IPS-20b (cell line): Measurements from ENCODE around the gene IL7R.
"Not testable (repeated sequence)": the region's sequence is repeated elsewhere in the genome, so short reads cannot be mapped to it uniquely, and the experiment has no call there.

Experiments used
- H3K27ac ChIP-seq: one replicate; pipeline ENCODE4 v1.5.1; 2013; ENCODE audit warnings: low read length
- H3K27me3 ChIP-seq: 2 replicates; pipeline ENCODE4 v1.6.1; 2013; ENCODE audit warnings: mild to moderate bottlenecking, low read length, inconsistent platforms; ENCODE audit not compliant: insufficient read depth
- H3K36me3 ChIP-seq: 2 replicates; pipeline ENCODE4 v1.6.1; 2013; ENCODE audit warnings: low read depth, mild to moderate bottlenecking, inconsistent platforms, low read length, moderate library complexity; ENCODE audit not compliant: insufficient read depth
- H3K4me1 ChIP-seq: 2 replicates; pipeline ENCODE4 v1.6.1; 2013; ENCODE audit warnings: mild to moderate bottlenecking, control low read depth, inconsistent platforms, low read length, moderate library complexity; ENCODE audit not compliant: insufficient read depth
- H3K4me3 ChIP-seq: 2 replicates; pipeline ENCODE4 v1.5.1; 2013; ENCODE audit warnings: mild to moderate bottlenecking, low read length, inconsistent platforms
- H3K9ac ChIP-seq: 2 replicates; pipeline ENCODE4 v1.6.1; 2013; ENCODE audit warnings: low read depth, mild to moderate bottlenecking, inconsistent platforms, low read length, moderate library complexity
- H3K9me3 ChIP-seq: 2 replicates; pipeline ENCODE4 v1.6.1; 2013; ENCODE audit warnings: mild to moderate bottlenecking, low read depth, low read length, inconsistent platforms; ENCODE audit not compliant: insufficient read depth

The IL7R gene

DNA sequence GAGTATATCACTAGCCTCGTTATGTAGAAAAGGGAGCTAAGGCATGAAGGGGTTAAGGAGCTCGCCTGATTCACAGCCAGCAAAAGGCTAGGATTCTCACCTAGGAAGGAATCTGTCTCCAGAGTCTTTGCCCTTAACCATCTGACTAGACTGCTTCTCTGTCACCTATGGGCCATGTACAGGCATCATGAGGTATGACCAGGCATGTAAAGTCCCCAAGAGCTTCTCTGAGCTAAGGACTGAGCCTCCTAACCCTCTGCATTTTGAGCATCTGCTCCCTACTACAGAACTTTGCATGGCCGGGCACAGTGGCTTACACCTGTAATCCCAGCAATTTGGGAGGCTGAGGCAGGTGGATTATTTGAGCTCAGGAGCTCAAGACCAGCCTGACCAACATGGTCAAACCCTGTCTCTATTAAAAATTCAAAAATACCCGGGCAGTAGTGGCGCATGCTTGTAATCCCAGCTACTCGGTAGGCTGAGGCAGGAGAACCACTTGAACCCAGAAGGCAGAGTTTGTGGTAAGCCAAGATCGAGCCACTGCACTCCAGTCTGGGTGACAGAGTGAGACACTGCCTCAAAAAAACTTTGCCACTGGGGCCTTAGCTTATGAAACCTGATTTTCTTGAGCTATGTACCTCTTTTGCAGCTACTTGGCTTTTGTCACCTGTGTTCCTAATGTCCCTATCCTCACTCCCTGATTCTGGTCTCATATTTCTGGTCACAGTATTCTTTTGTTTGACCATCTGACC, 33.2 kb upstream of the IL7R start:
- H3K4me3 ChIP-seq: no peak overlapping the region
- no peak overlapping the region for H3K27ac ChIP-seq
- no peak overlapping the region for H3K9ac ChIP-seq
- H3K27me3 ChIP-seq: no peaks in the 10 kb centered on the region
- no peaks in the 10 kb centered on the region for H3K4me1 ChIP-seq
- H3K9me3 ChIP-seq: no peaks in the 10 kb centered on the region
- no peaks in the 10 kb centered on the region for H3K36me3 ChIP-seq

DNA sequence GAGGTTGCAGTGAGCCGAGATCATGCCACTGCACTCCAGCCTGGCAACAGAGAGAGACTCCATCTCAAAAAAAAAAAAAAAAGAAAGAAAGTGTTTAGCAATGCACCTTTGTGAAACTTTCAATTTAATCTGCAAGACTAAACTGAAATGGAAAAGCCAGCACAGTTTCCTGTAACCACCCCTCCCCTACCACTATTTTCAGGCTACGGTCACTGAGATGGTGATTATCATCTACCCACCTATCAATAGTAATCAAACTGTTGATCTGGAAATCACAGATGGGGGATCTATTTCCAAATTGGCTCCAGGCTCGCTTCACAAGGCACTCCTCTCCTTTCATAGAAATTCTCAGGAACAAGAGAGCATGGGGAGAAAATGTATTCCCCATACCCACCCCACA, 30.6 kb upstream of the IL7R start:
- no peak overlapping the region for H3K4me3 ChIP-seq
- H3K9ac ChIP-seq: no peak overlapping the region
- H3K4me1 ChIP-seq: no peaks in the 10 kb centered on the region
- H3K36me3 ChIP-seq: no peaks in the 10 kb centered on the region
- no peaks in the 10 kb centered on the region for H3K27me3 ChIP-seq
- no peaks in the 10 kb centered on the region for H3K9me3 ChIP-seq
- no peak overlapping the region for H3K27ac ChIP-seq

DNA sequence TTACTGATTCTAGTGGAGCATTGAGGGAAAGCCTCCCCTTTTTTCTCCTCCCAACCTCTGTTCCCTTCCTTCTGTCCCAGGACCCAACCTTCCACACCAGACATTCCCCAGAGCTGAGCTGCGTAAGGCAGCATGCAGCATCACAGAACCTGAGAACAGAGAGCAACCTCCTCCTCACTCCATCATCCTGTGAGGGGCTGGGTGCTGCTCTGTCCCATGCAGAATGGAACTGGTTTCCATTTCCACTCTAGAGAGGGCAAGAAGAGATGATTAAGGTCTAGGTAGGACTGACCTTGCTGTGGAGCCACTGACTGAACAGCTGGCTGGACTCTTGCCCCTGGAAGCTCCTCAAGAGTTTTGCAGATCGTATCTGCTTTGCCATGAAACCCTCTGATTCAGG, 30.1 kb upstream of the IL7R start:
- no peak overlapping the region for H3K9ac ChIP-seq
- no peak overlapping the region for H3K27ac ChIP-seq
- no peaks in the 10 kb centered on the region for H3K27me3 ChIP-seq
- H3K4me3 ChIP-seq: no peak overlapping the region
- no peaks in the 10 kb centered on the region for H3K36me3 ChIP-seq
- no peaks in the 10 kb centered on the region for H3K9me3 ChIP-seq
- no peaks in the 10 kb centered on the region for H3K4me1 ChIP-seq

- no peak overlapping the region for H3K4me3 ChIP-seq
- no peaks in the 10 kb centered on the region for H3K9me3 ChIP-seq
- H3K27ac ChIP-seq: no peak overlapping the region
- no peaks in the 10 kb centered on the region for H3K4me1 ChIP-seq
- H3K36me3 ChIP-seq: no peaks in the 10 kb centered on the region
- H3K27me3 ChIP-seq: no peaks in the 10 kb centered on the region
- no peak overlapping the region for H3K9ac ChIP-seq
These were observed 28.6 kb upstream of the IL7R start for GRCh38 chr5:35828082-35828598.

- no peaks in the 10 kb centered on the region for H3K4me1 ChIP-seq
- H3K9ac ChIP-seq: no peak overlapping the region
- H3K27me3 ChIP-seq: no peaks in the 10 kb centered on the region
- H3K27ac ChIP-seq: no peak overlapping the region
- no peaks in the 10 kb centered on the region for H3K36me3 ChIP-seq
- H3K4me3 ChIP-seq: no peak overlapping the region
- H3K9me3 ChIP-seq: no peaks in the 10 kb centered on the region
These were observed 26.1 kb upstream of the IL7R start for GRCh38 chr5:35830587-35830986.

GRCh38 chr5:35832762-35833161, 23.9 kb upstream of the IL7R start:
- Histone ChIP-seq H3K4me3 (no peak overlapping the region), H3K27me3 (no peaks in the 10 kb centered on the region), H3K36me3 (no peaks in the 10 kb centered on the region), H3K4me1 (no peaks in the 10 kb centered on the region), H3K9ac (no peak overlapping the region), H3K9me3 (no peaks in the 10 kb centered on the region), H3K27ac (no peak overlapping the region)

DNA sequence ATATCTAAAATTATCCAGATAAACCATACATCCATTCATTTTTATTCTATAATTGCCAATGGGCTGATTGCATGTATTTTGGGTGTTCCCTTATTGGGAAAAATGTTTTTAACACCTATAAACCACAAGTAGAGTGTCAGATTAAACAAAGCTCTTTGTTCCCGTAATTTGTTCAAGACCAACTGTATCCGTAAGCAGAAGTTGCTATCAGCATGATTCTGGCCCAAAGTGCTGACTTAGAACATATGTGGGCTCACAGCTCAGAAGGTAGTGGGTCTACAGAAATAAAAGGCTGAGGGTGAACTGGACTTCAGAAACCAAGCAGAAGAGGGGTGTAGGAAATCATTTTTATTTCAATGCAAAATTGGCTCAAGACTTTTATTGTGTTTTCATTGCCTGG, 23.5 kb upstream of the IL7R start:
- Histone ChIP-seq H3K4me1 (no peaks in the 10 kb centered on the region), H3K36me3 (no peaks in the 10 kb centered on the region), H3K27me3 (no peaks in the 10 kb centered on the region), H3K9ac (no peak overlapping the region), H3K4me3 (no peak overlapping the region), H3K27ac (no peak overlapping the region), H3K9me3 (no peaks in the 10 kb centered on the region)

DNA sequence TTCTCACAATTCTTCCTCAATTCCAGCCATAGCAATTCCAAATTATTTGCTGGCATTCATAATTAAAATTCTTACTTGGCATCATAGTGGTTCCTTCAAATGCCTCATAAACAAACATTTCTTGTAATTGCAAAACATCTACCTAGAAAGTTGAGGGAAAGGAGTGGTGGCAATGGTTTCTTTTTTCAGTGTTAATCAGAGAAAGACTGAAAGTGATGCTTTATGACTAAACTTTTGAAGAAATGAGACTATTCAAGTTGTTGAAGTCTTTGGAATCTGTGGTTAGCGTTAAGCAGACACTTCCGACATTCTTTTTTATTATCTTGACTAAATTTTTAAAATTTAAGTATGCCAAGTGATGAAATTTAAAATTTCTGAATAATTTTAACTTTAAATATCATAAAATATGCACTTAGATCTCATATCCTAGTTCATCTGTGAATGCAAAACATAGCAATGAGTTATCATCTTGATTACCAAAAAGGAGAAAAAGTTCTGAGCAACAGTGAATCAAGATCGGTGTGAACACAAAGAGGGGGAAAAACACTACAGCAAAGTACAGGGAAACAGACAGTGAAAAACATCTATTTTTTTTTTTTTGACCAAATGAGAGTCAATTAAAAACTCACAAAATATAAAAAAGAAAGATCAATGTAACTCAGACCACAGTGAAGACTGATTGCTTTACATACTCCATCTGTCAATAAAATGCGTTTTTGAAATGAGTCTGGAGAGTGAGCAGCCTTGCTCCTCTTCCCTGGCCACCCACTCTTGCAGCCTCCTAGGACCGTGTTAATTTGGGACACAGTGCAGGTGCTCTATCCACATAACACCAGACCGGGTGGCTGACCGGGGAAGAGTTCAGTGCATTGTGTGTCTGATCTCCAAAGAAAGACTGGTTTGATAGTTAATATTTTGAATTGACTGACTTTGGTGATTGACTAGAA, 20.6 kb upstream of the IL7R start:
- Histone ChIP-seq H3K4me1 (no peaks in the 10 kb centered on the region), H3K4me3 (no peak overlapping the region), H3K9ac (no peak overlapping the region), H3K36me3 (no peaks in the 10 kb centered on the region), H3K27me3 (no peaks in the 10 kb centered on the region), H3K27ac (no peak overlapping the region), H3K9me3 (no peaks in the 10 kb centered on the region)

- Histone ChIP-seq H3K4me1 (no peaks in the 10 kb centered on the region), H3K36me3 (no peaks in the 10 kb centered on the region), H3K27ac (no peak overlapping the region), H3K4me3 (no peak overlapping the region), H3K27me3 (no peaks in the 10 kb centered on the region), H3K9me3 (peaks cover 12% of the 10 kb centered on the region), H3K9ac (no peak overlapping the region)
These were observed 18.2 kb upstream of the IL7R start for GRCh38 chr5:35838370-35839042.

DNA sequence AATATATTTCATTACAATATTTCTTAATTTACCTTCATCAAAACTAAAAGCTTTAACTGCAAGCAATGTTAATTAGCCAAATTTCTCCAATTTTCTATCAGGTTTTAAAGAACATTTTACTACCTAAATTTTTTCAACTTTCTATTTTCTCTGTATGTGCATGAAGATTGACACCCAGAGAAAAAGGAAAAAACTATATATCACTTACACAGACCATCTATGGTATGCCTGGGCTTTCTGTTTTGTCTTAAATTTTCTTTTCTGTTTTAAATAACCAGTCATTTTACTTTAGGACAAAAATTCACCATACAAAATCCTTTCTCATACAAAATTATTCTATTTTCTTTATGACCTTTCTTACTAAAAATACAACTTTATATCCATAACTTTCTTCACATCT, 13.8 kb upstream of the IL7R start:
- Histone ChIP-seq H3K9me3 (peaks cover 55% of the 10 kb centered on the region), H3K4me3 (no peak overlapping the region), H3K4me1 (no peaks in the 10 kb centered on the region), H3K27me3 (no peaks in the 10 kb centered on the region), H3K27ac (no peak overlapping the region), H3K9ac (no peak overlapping the region), H3K36me3 (no peaks in the 10 kb centered on the region)

DNA sequence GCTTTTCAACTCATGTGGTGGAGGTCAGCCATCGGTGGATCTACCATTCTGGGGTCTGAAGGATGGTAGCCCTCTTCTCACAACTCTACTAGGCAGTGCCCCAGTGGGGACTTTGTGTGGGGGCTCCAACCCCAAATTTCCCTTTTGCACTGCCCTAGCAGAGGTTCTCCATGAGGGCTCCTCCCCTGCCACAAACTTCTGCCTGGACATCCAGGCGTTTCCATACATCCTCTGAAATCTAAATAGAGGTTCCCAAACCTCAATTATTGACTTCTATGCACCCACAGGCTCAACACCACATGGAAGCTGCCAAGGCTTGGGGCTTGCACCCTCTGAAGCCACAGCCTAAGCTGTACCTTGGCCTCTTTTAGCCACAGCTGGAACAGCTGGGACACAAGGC, 11.2 kb upstream of the IL7R start:
- H3K27me3 ChIP-seq, H3K9ac ChIP-seq, H3K4me3 ChIP-seq, H3K36me3 ChIP-seq, H3K27ac ChIP-seq, H3K4me1 ChIP-seq: not testable (repeated sequence)
- H3K9me3 ChIP-seq: peaks cover 57% of the 10 kb centered on the region
